SIG-M5 (cell line): ENCODE data around the gene ELF1.
A peak's percentile ranks its signal among the peaks of the same experiment; 100 is the strongest.
"Not testable (repeated sequence)": the region's sequence is repeated elsewhere in the genome, so short reads cannot be mapped to it uniquely, and the experiment has no call there.

Experiments used
- DNase-seq: peaks from one replicate; lab custom pipeline; 2025; lab: John Stamatoyannopoulos, UW

ELF1 gene

DNA sequence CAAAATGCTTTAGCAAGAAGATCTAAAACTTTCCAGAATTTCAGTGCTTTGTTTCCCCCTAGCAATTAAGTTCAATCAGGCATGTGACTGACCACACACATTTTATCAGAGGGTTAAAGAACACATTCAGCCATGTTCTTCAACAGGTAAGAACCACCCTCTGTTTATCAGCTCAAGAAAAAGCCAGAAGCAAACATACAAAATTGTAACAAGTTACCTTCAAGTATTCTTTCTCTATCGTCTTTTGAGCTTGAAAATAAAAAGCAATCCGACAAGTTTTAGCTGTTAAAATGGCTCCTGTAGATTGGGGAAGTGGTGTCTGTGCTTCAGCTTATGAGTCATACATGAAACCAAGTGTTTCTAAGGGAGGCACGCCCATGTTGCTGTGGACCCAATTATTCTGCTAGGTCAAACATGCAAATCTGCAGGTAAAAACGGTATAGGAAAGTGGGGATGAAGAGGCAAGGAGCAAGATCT is at the start of gene ELF1:
Gene ELF1 (minus strand): TSS at position 306 of the 477 bp plus-strand sequence. CDS start 37,262 bp downstream, outside the sequence.
- DNase-seq, result peak; percentile 90

DNA sequence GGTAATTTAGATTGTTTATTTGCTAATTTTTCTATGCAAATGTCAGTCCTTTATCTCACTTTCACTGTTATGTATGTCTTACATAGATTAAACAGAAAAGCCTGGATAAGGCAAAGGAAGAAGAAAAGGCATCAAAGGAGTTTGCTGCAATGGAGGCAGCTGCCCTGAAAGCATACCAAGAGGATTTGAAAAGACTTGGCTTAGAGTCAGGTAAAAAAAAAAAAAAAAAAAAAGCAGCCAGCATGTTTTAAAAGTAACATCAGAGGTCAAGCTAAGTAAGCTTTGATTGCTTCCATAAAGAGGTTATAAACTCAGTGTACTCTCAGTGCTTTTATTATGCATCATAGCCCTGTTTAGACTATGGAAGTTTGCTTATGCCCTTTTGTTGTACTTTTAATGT is 46.0 kb upstream of the ELF1 start:
- no peak for DNase-seq

DNA sequence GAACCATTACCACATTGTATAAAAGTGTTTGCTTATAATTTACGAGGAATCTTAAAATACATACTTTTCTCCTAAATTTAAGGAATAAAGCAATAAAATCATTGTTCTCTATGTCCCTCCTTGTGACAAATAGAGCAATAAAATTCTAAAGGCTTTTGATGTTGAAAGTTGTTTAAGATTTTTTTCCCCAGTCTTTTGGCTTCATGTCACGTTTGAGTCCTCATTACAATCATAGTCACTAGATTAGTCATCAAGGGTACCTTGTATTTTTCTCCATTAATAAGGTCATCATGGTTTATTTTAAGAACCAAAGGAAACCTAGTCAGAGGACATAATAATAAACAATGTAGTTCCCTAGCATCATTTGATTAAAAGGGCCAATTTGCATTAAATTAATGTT is 45.4 kb upstream of the ELF1 start:
- DNase-seq, result no peak

DNA sequence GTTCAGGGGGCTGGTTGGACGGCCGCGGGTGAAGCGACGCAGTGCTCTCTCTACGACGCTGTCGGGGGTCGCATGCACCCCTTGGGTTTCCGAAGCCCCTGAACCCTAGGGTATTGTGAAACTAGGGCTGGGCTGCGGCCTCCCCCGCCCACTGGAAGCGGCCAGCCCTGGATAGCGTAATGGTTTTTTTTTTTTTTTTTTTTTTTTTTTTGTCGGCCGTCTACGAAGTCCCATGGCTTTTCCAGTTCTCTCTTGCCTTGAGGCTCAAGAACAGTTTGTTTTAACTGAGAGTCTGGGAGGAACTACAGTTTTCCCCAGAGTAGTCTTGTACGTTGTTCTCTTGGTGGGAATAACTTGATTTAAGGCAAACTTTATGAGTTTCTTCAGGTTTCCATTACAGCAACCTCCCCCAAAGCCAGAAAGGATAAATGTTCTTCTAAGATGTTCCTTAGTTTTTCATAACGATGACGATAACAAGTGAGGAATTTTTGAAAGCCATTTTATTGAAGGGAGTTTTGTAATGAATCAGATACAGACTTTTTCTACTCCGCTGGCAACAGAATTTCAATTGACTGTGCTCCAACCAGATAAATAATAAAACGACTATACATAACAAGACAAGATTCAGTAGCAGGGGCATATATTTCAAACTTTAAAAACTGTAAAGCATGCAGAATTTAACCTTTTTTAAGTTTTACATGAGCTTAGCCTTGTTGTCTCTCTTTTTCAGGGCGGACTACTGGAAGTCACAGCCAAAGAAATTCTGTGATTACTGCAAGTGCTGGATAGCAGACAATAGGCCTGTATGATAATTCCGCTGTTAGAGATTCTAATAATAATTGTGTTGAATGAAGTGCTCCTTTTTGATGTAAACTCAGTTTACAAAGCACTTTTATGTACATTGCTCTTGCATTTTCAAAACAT is 43.1 kb upstream of the ELF1 start:
- DNase-seq, result peak; percentile 56

DNA sequence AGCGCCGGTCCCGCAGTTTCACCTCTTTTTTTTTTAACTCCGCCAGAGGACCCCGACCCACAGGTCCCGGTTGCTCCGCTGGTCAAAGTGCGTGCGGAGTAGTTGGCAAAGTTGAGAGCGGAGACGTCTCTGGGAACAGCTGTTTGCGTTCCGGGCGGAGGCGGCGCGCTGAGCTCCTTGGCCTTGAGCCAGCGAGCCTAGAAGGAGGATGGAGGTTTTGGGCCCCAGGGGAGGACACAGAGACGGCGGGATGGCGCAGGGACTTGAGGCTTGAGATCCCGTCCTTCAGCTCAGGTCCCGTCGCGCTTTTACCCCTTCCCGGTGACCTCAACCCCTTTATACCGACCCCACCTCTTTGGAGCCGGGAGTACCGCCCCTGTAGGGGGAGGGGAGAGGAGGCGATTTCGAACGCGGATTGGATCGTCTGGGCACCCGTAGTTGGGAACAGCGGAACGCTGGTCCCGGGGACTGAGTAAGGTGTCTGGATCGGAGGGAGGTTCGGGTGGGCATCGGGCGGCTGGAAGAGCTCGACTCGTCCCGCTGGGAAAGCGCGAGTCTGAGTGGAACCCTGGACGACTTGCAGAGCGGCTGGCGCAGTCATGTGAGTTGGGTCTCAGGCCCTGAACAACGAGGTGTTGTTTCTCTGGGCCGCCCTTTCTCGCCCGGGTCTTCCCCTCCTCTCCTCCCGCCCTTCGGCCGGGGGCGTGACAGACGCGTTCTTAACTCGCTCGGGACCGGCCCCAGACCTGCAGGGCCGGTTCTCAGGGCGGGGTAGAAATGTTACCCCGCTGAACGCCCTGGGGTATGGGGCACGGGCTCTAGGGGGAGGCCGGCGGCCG is 42.2 kb upstream of the ELF1 start, which contains the start of gene WBP4:
Gene WBP4 (plus strand): TSS at position 435 of the 839 bp plus-strand sequence. CDS start 165 bp downstream, at position 600.
- peak; percentile 76 for DNase-seq

DNA sequence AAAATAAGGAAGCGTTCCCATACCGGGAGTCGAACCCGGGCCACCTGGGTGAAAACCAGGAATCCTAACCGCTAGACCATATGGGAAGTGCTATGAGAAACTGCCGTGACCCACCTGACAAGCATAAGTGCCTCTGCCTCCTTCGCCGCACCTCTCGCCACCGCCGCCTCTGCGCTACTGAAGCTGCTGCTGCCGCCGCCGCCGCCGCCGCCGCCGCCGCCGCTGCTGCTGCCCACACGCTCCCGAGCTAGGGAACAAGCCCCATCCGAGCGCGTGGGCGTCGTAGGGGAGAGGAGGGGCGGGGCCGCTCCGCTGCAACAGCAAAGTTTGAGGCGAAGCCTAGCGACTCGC is 41.6 kb upstream of the ELF1 start:
- DNase-seq, result no peak

DNA sequence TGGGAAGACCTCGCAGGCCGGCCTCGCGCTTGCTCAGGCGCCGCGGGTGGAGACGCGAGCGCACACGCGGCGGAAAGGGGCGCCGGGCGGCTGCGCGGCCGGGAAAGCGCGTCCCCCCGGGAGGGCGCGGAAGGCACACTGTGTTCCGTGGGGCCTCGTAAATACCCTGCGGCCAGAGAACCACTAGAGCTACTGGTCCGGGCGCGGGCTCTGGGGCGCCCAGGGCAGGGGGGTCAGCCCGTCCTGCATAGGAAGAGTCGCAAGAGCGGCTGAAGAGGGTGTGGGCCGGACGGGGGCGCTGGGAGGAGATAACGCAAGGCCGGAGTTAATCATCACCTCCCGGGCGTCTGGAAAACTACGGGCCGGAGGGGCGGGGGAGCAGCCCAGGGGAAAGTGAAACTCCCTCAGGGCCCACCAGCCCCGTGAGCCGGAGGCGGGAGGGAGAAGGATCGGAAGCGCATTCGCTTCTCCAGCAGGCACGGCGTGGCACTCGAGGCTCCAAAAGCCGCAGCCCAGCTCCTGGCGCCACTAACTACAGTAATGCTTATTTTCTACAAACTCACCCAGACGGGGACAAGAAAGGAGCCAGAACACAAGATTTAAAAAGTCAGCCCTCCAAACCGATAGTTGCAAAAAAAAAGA is 41.1 kb upstream of the ELF1 start:
- peak; percentile 43 for DNase-seq

DNA sequence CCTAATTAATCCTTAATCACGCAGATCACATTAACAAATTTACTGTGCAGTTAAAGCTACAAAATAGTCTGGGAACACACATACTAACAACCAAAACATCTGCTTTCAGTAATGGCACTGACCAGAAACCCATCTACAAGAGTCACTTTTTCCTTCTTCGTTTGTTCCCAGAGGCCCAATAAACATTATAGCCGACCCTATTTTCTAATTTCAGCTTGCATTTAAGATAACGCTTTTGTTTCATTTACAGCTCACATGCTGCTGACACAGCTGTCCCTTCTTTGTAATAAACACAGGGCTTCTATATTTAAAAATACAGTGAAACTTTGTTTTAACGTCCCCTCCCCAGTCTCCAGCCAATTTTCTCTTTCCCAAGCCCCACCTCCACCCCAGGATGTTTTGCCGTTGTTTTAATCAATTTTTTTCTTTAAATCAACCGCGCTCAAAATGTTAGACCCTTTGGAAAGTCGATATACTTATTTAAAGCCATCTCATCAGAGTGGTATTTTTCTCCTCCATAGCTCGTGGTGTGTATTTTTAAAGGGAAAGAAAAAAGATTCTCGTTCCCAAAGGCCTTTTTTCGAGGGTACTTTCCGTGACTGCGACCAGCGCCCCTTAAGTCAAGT is 40.5 kb upstream of the ELF1 start:
- no peak for DNase-seq

DNA sequence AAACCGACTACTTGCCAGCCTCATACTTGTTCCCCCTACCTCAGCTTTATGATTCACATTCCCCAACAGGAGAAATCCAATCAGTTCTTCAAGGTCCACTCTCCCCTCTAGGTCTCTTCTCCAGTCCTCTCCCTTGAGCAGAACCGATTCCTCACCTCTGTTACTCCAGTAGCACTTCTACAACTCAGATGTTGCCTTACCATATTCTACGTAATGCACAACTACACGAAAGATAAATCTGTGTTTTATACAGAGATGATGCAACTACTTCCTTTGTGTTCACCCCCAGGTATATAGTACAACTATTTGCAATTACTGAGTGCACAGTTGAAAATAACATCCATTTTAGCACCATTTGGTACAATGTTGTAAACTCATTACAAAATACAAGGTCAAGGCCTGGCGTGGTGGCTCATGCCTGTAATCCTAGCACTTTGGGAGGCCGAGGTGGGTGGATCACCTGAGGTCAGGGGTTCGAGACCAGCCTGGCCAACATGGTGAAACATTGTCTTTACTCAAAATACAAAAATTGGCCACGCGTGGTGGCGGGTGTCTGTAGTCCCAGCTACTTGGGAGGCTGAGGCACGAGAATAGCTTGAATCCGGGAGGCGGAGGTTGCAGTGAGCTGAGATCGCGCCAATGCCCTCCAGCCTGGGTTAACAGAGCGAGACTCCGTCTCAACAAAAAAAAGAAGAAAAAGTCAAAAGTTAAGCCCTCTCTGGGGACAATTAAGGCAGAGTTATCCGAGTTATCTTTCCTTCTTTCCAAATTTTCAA is 39.4 kb upstream of the ELF1 start:
- DNase-seq, result no peak

DNA sequence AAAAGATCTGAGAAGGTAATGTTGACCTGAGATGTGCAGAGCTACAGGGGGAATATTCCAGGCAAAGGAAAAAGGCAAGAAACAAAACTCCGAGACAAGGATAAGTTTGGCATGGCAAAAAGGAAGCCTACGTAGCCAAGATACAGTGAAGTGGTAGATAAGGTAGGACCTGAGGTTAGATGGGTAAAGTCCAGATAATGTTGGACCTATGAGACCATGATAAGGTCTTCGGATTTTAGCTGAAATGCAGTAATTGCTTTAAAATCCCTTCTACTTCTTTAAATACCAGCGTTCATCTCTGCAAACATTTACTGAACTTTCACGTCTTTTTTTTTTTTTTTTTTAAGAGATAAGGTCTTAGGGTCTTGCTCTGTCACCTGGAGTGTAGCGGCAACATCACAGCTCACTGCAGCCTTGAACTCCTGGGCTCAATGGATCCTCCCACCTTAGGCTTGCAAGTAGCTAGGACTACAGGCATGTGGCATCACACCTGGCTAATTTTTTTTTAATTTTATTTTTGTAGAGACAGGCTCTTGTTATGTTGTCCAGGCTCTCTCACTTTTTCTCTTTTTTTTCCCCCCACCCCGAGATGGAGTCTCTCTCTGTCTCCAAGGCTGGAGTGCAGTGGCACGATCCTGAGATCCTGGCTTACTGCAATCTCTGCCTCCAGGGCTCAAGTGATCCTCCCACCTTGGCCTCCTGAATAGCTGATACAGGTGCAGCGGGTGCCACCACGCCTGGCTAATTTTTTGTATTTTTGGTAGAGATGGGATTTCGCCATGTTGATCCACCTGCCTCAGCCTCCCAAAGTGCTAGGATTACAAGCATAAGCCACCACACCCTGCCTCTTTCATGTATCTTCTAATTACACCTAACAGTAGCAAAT is 38.0 kb upstream of the ELF1 start:
- DNase-seq, result no peak

DNA sequence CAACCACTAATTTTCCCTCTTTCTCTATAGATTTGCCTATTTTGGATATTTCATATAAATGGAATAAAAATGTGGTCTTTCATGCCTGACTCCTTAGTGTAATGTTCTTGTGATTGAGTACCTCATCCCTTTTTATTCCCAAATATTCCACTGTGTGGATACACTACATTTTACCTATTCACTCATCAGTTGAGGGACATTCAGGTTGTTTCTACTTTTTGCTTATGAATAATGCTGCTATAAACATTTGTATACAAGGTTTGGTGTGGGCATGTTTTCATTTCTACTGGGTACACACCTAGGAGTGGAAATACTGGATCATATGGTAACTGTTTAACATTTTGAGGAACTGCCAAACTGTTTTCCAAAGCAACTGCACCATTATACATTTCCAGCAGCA is 37.1 kb upstream of the ELF1 start:
- DNase-seq, result no peak

DNA sequence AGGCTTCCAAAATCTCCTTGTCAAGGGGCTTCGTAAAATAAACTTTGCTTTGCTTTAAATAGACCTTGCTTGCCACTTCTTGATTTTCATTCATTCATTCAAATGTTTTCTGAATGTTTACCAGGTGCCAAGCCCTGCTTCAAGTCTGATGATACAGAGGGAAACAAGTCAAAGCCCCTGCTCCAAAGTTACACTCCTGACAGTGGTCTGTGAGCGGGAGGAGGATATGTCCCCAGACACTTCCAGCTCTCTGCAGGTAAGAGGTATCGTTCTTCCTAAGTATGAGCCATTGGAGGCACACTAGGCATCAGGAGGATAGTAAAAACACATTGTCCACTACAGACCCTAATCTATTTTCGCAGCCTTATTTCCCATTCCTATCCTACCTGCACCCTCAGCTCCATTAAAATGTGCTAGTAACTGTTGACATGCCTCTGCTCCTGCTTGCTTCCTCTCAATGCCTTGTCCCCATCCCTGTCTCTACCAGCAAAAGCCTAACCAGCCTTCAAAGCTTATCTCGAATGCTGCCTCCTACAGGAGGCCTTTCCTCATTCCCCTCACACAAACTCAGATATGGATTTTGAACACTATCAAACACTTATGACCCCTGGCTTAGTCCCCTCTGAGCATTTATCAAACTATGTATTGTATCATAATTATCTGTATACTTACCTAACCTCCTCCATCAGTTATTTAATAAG is 36.0 kb upstream of the ELF1 start:
- DNase-seq, result no peak

DNA sequence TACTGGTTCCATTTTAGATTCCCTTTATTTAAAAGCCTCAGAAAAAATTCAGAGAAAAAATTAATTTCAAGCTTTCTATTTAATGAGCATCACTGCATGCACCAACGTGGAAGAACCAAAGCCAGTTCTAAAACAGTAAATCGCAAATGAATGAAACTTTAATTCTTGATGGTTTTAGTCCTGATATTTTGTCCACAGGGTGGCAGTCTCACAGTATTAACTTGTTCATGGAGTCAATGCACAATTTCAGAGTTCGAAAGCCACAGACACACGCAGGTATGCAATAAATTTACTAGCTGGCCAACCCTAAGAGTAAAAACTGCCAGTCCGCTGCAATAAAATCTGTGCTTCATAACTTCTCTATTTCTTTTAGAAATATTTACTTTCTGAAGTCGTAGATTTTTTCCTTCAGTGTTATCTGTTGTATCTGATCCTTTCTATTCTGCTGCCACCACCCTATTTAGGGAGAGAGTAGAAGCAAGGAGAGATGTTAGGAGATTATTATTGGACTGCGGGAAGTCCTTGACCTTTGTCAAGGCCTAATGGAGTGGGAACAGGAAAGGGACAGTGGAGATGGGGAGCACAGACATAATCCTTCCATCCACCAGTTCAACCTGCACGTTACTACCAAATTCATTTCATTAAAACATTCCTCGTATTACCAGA is 35.2 kb upstream of the ELF1 start:
- no peak for DNase-seq

DNA sequence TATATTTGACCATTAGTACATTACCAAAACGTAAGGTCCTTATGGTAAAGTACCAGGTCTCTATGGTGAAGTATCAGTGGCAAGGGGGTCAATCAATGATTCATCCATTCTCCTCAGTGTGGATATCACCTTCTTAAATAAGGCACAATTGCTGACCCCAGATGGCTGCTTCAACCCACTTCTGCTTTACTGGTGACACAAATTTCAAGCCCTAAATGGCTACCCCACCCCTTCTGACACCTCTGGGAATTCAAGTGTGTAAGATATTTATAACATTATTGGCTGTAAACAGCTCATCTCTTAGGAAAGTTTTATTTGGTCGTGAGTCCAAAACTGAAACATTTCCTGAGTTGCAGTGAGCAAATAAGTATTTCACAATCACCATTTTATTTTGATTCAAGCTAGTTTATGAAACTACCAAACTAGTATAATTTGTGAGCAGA is 34.3 kb upstream of the ELF1 start:
- peak; percentile 28 for DNase-seq

DNA sequence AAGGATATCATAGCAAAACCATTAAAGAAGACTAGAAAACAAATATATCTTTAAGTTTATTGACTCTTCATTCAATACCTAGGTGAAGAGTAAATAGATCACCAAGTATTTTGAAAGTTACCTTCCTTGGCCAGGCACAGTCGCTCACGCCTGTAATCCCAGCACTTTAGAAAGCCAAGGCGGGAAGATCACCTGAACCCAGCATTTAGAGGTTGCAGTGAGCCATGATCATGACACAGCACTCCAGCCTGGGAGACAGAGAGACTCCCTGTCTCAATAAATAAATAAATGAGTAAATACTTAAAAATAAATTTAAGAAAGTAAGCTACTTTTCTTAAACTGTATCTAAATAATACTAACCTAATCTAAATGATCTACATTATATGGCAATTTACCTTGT is 33.3 kb upstream of the ELF1 start:
- no peak for DNase-seq

DNA sequence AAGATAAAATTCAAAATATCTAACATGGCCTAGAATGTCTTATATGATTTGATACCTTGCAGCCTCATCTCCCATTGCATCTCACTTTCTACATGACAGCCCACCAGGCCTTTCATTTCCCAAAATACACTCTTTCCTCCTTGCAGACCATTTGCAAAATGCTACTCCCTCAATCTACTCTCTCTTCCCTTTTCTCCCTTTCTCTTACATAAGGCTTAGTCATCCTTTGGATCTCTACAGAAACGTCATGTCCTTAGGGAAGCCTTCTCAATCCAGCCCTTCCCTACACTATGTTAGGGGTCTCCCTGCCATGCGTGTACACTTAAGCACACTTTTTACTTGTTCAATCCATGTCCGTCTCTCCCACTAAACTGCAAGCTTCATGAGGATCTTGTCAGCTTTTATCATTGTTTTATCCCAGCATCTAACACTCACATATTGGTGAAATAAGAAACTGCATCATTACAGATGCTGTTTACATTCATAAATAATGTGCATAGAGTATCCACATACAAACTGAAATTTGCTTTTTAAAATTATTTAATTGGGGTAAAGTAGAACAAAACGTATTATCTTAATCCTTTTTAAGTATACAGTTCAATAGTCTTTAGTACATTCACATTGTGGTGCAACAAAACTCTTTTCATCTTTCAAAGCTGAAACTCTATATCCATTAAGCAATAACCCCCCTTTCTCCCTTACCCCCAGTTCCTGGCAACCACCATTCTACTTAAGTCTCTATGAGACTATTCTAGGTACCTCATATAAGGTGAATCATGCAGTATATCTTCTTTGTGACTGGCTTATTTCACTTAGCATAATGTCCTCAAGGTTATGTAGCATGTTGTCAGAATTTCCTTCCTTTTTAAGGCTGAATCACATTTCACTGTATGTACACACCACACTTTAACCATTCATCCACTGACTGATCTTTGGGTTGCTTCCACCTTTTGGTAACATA is 30.6 kb upstream of the ELF1 start:
- DNase-seq, result peak; percentile 49

DNA sequence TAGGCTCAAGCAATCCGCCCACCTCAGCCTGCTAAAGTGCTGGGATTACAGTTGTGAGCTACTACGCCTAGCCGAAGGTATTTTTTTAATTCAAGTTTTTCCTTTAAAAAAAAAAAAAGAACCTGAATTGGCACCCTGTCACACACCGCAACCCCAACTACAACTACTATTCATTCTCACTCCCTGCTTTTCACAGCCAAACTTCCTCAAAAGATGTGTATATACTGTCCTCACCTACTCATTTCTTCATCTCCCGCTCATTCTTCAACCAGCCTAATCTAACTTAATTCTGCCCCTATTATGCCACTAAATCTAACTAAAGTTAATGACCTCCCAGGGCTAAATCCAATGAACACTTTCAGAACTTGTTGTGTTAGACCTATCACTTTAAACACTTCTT is 29.5 kb upstream of the ELF1 start:
- DNase-seq, result no peak

DNA sequence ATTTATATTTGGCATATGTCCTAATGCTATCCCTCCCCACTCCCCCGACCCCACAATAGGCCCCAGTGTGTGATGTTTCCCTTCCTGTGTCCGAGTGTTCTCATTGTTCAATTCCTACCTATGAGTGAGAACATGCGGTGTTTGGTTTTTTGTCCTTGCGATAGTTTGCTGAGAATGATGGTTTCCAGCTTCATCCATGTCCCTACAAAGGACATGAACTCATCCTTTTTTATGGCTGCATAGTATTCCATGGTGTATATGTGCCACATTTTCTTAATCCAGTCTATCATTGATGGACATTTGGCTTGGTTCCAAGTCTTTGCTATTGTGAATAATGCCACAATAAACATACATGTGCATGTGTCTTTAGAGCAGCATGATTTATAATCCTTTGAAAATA is 23.3 kb upstream of the ELF1 start:
- DNase-seq, result not testable (repeated sequence)
